Liver (tissue), 9 donors: ENCODE results near the gene BEGAIN. TPM values are rescaled to one million over a fixed set of nuclear protein-coding genes. Genes with fewer than 3 reads are reported as not detected.

Experiments used
- DNase-seq: peaks from one replicate; pipeline ENCODE4 v3.0.0-alpha.2; 2017; ENCODE audit warnings: low spot score
- H3K27ac ChIP-seq, 2 donors: one replicate each; pipeline ENCODE4 v1.7.0; 2013; ENCODE audit warnings: inconsistent platforms in 2 of 2, low read length in 2 of 2, control low read depth in 1 of 2, low read depth in 1 of 2, mild to moderate bottlenecking in 1 of 2
- H3K27me3 ChIP-seq, 4 donors: one replicate each; pipeline versions ENCODE4 v1.6.1 to v1.7.0; 2013; ENCODE audit warnings: low read length in 3 of 4, inconsistent platforms in 1 of 4, mild to moderate bottlenecking in 1 of 4, moderate library complexity in 1 of 4; ENCODE audit not compliant: control insufficient read depth in 4 of 4, insufficient read depth in 4 of 4
- H3K36me3 ChIP-seq, 4 donors: one replicate each; pipeline versions ENCODE4 v1.6.1 to v1.7.0; 2013; ENCODE audit warnings: low read length in 3 of 4, mild to moderate bottlenecking in 3 of 4, low read depth in 1 of 4, moderate library complexity in 1 of 4; ENCODE audit not compliant: control insufficient read depth in 4 of 4, insufficient read depth in 3 of 4
- H3K4me1 ChIP-seq, 4 donors: one replicate each; pipeline versions ENCODE4 v1.6.1 to v1.7.0; 2013; ENCODE audit warnings: low read length in 3 of 4, mild to moderate bottlenecking in 3 of 4, moderate library complexity in 1 of 4; ENCODE audit not compliant: control insufficient read depth in 4 of 4, insufficient read depth in 4 of 4
- H3K4me3 ChIP-seq, 3 donors: one replicate each; pipeline versions ENCODE4 v1.6.1 to v1.7.0; 2013; ENCODE audit warnings: low read length in 3 of 3, control low read depth in 1 of 3, low read depth in 1 of 3, mild to moderate bottlenecking in 1 of 3
- H3K9ac ChIP-seq, 2 donors: one replicate each; pipeline ENCODE4 v1.7.0; 2013; ENCODE audit warnings: low read length in 2 of 2, mild to moderate bottlenecking in 2 of 2, moderate library complexity in 2 of 2, control low read depth in 1 of 2, low read depth in 1 of 2
- H3K9me3 ChIP-seq, 4 donors: one replicate each; pipeline versions ENCODE4 v1.6.1 to v1.7.0; 2013; ENCODE audit warnings: low read length in 3 of 4; ENCODE audit not compliant: control insufficient read depth in 4 of 4
- EGR1 ChIP-seq, 2 donors: IDR thresholded peaks; 2 replicates each; pipeline ENCODE4 v1.6.1; 2016 to 2018; ENCODE audit warnings: antibody characterized with exemption in 2 of 2, low read depth in 2 of 2
- FOXA1 ChIP-seq: IDR thresholded peaks from 2 replicates; pipeline ENCODE4 v1.6.1; 2016; ENCODE audit warnings: antibody characterized with exemption
- FOXA2 ChIP-seq: IDR thresholded peaks from 2 replicates; pipeline ENCODE4 v1.6.1; 2016; ENCODE audit warnings: antibody characterized with exemption
- GABPA ChIP-seq, 2 donors: IDR thresholded peaks in 1 of 2; conservative IDR thresholded peaks in 1 of 2; 2 replicates each; pipeline ENCODE4 v1.6.1; 2016; ENCODE audit warnings: antibody characterized with exemption in 2 of 2, mild to moderate bottlenecking in 1 of 2, moderate library complexity in 1 of 2
- HNF4A ChIP-seq, 2 donors: conservative IDR thresholded peaks; 2 replicates each; pipeline ENCODE4 v1.6.1; 2016; ENCODE audit warnings: antibody characterized with exemption in 2 of 2, mild to moderate bottlenecking in 2 of 2
- HNF4G ChIP-seq: IDR thresholded peaks from 2 replicates; pipeline ENCODE4 v1.6.1; 2016; ENCODE audit warnings: antibody characterized with exemption
- JUND ChIP-seq, 2 donors: IDR thresholded peaks; 2 replicates each; pipeline ENCODE4 v1.6.1; 2016; ENCODE audit warnings: antibody characterized with exemption in 2 of 2
- NR2F2 ChIP-seq: IDR thresholded peaks from 2 replicates; pipeline ENCODE4 v1.6.1; 2016; ENCODE audit warnings: antibody characterized with exemption
- RAD21 ChIP-seq, 2 donors: IDR thresholded peaks; 2 replicates each; pipeline ENCODE4 v1.6.1; 2016; ENCODE audit warnings: antibody characterized with exemption in 2 of 2, mild to moderate bottlenecking in 2 of 2
- REST ChIP-seq: IDR thresholded peaks from 2 replicates; pipeline ENCODE4 v1.6.1; 2016; ENCODE audit warnings: antibody characterized with exemption, mild to moderate bottlenecking
- RXRA ChIP-seq, 2 donors: IDR thresholded peaks; 2 replicates each; pipeline ENCODE4 v1.6.1; 2017 to 2018; ENCODE audit warnings: antibody characterized with exemption in 2 of 2, mild to moderate bottlenecking in 1 of 2
- SP1 ChIP-seq: IDR thresholded peaks from 2 replicates; pipeline ENCODE4 v1.6.1; 2018; ENCODE audit warnings: antibody characterized with exemption, mild to moderate bottlenecking
- TAF1 ChIP-seq: conservative IDR thresholded peaks from 2 replicates; pipeline ENCODE4 v1.6.1; 2016; ENCODE audit warnings: antibody characterized with exemption, mild to moderate bottlenecking
- YY1 ChIP-seq: IDR thresholded peaks from 2 replicates; pipeline ENCODE4 v1.6.1; 2016; ENCODE audit warnings: antibody characterized with exemption, mild to moderate bottlenecking
- ZBTB33 ChIP-seq: IDR thresholded peaks from 2 replicates; pipeline ENCODE4 v1.6.1; 2016; ENCODE audit warnings: antibody characterized with exemption
- WGBS: extraction: QIAGEN DNeasy Blood & Tissue Kit; methylation state at CpG from one replicate; pipeline ENCODE4 v1.1.7; 2013; 5-methylcytosine and 5-hydroxymethylcytosine counted together
- polyA plus RNA-seq, 2 donors: library from polyadenylated mRNA; stranded (reverse) in 1 of 2; unstranded in 1 of 2; fragments of 200-250 nt in 1 of 2; fragments of >200 nt in 1 of 2; fragmentation: Nextera tagmentation in 1 of 2; extraction: Ambion mirVana in 1 of 2; gene quantifications; one replicate each; pipeline versions ENCODE4 v1.2.1 to v1.2.3, GENCODE V29; 2013 to 2015
- total RNA-seq, 2 donors: library from RNA; depleted of rRNA; stranded (reverse); fragments of >200 nt; gene quantifications; one replicate each; pipeline ENCODE4 v1.2.3, GENCODE V29; 2014
- TF ChIP-seq, protein P1 (sequence below): IDR thresholded peaks from 2 replicates; pipeline ENCODE4 v1.6.1; 2016; ENCODE audit warnings: antibody characterized with exemption
- TF ChIP-seq, protein P2 (sequence below): IDR thresholded peaks from 2 replicates; pipeline ENCODE4 v1.6.1; 2016; ENCODE audit warnings: antibody characterized with exemption
- donor health status: healthy.
- donor health status: healthy.
- donor health status: healthy.
- donor health status: healthy.
- donor health status: healthy.

Gene BEGAIN
- total and polyA plus RNA-seq, 4 donors, result 0.11 to 1.9 (median 0.29) TPM

DNA sequence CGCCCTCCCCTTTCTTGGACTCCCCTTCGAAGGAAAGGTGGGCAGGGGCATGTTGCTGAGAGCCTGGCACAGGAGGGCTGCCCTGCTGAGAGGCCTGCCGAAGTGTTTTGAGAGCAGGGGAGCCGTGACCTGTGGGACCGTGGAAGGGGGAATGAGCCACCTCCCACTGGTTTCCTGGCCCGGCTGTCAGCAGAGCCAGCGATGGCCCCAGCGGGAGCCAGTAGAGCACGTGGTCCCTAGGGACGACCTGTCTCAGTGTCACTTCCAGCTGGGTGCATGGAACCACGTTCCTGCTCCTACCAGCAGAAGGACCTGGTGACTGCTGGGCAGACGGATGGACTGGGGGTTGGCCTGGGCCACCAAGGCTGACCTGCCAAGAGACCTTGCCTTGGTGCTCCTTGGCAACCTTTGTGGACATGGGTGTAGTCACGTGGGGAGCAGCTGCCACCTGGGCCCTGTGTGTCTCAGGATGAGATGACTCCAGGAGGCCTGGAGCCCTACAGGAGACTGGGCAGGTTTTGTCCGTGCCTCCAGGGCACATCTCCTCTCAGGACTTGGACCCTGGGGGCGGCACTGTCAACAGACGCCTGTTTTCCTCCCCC lies 34.6 kb downstream of the BEGAIN start:
- TF ChIP-seq REST, result no peak
- no peak for TF ChIP-seq HNF4G
- no peak for TF ChIP-seq ZBTB33
- no peak for TF ChIP-seq RAD21 (IDR thresholded peaks at IDR 0.05)
- TF ChIP-seq, protein P1, sequence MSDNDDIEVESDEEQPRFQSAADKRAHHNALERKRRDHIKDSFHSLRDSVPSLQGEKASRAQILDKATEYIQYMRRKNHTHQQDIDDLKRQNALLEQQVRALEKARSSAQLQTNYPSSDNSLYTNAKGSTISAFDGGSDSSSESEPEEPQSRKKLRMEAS, result no peak
- no peak for TF ChIP-seq HNF4A (conservative IDR thresholded peaks at IDR 0.05)
- no peak for TF ChIP-seq JUND (IDR thresholded peaks at IDR 0.05)
- no peak for TF ChIP-seq TAF1
- TF ChIP-seq NR2F2, result no peak
- TF ChIP-seq EGR1 (IDR thresholded peaks at IDR 0.05; ENCODE audit: low read depth in 2 of 2), result no peak
- TF ChIP-seq SP1, result no peak
- TF ChIP-seq, protein P2, sequence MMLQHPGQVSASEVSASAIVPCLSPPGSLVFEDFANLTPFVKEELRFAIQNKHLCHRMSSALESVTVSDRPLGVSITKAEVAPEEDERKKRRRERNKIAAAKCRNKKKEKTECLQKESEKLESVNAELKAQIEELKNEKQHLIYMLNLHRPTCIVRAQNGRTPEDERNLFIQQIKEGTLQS, result no peak
- no peak for TF ChIP-seq RXRA (IDR thresholded peaks at IDR 0.05)
- no peak for TF ChIP-seq GABPA (IDR thresholded peaks at IDR 0.05 in 1 of 2, conservative IDR thresholded peaks at IDR 0.05 in 1 of 2)
- TF ChIP-seq FOXA1, result no peak
- no peak for TF ChIP-seq YY1
- 79% methylated on average over 16 of the region's 16 CpGs for WGBS
- DNase-seq, result no peak
- Histone ChIP-seq H3K27ac (no peak overlapping the region), H3K9me3 (no peaks in the 10 kb centered on the region), H3K27me3 (no peaks in the 10 kb centered on the region), H3K36me3 (no peaks in the 10 kb centered on the region), H3K4me1 (no peaks in the 10 kb centered on the region), H3K4me3 (no peak overlapping the region), H3K9ac (no peak overlapping the region)

GRCh38 chr14:100551056-100551455 lies 36.2 kb downstream of the BEGAIN start:
- no peak for DNase-seq
- H3K4me1 ChIP-seq, result peaks cover 0 to 6% (median 2%) of the 10 kb centered on the region in 4 donors
- H3K27me3 ChIP-seq, result no peaks in the 10 kb centered on the region
- H3K27ac ChIP-seq, result no peak overlapping the region
- H3K4me3 ChIP-seq, result no peak overlapping the region
- no peak overlapping the region for H3K9ac ChIP-seq
- 88% methylated on average over 11 of the region's 11 CpGs for WGBS
- no peak for TF ChIP-seq FOXA2
- no peaks in the 10 kb centered on the region for H3K36me3 ChIP-seq
- H3K9me3 ChIP-seq, result no peaks in the 10 kb centered on the region
